HepG2 (cell line): ENCODE results near the gene MS4A10. TPM values are rescaled to one million over a fixed set of nuclear protein-coding genes. Genes with fewer than 3 reads are reported as not detected.

ENCODE experiments used
- ATAC-seq: fragments of 200-7000 bp; cut with Tn5 transposase; 3 replicates; pipeline ENCODE4 v1.9.1; 2020; ENCODE audit warnings: mild to moderate bottlenecking, moderate library complexity
- BruUV-seq: library from RNA; stranded (reverse); fragments of 400-500 nt; replicated peaks from 2 replicates; lab custom pipeline; 2021; lab: Mats Ljungman, UMichigan
- CTCF ChIA-PET: fragments of 300-600 bp; formaldehyde crosslinking; extraction: SDS; loops from one replicate; lab custom pipeline; 2021; ENCODE audit warnings: low total read pairs, inconsistent platforms, low intra/inter-chr PET ratio; lab: Yijun Ruan, JAX
- POLR2A ChIA-PET: fragments of 350-600 bp; sonication (Branson Sonifier 250); formaldehyde crosslinking; loops from one replicate; lab custom pipeline; 2020; ENCODE audit warnings: antibody characterized with exemption, inconsistent platforms; lab: Yijun Ruan, JAX
- DNase-seq: peaks from one replicate; pipeline ENCODE4 v3.0.0-alpha.2; 2015; ENCODE audit warnings: low spot score
- FAIRE-seq: peaks from 3 replicates; lab custom pipeline; 2011; peaks lifted over from hg19 to GRCh38; lab: Jason Lieb, UNC
- H2AFZ ChIP-seq: one replicate; pipeline ENCODE4 v1.6.1; 2011; ENCODE audit warnings: low read length, inconsistent platforms
- H3K27ac ChIP-seq: fragments of 300-600 bp; 3 replicates; pipeline ENCODE4 v1.8.0; 2011; ENCODE audit warnings: mixed run types, mild to moderate bottlenecking, mixed read lengths, low read length, inconsistent platforms; ENCODE audit not compliant: insufficient read depth; ENCODE audit errors: extremely low read length
- H3K27me3 ChIP-seq, 2 experiments: fragments of 200-600 bp in 1 of 2; 2 replicates in 1 of 2; 3 replicates in 1 of 2; pipeline versions ENCODE4 v1.6.0 to v1.8.0; 2011; ENCODE audit warnings: low read length in 2 of 2, mild to moderate bottlenecking in 2 of 2, moderate library complexity in 2 of 2, inconsistent platforms in 1 of 2; ENCODE audit not compliant: insufficient read depth in 2 of 2, control insufficient read depth in 1 of 2
- H3K36me3 ChIP-seq, 2 experiments: fragments of 200-600 bp in 1 of 2; replicated peaks in 1 of 2; 2 replicates in 1 of 2; 3 replicates in 1 of 2; pipeline versions ENCODE4 v1.5.1 to v1.8.0; 2011; ENCODE audit warnings: low read length in 2 of 2, inconsistent platforms in 1 of 2; ENCODE audit not compliant: insufficient read depth in 2 of 2, control insufficient read depth in 1 of 2
- H3K4me1 ChIP-seq: 2 replicates; pipeline ENCODE4 v1.5.1; 2012; ENCODE audit warnings: low read length, inconsistent platforms; ENCODE audit not compliant: insufficient read depth
- H3K4me2 ChIP-seq: 2 replicates; pipeline ENCODE4 v1.6.0; 2011; ENCODE audit warnings: low read depth, low read length, inconsistent platforms
- H3K4me3 ChIP-seq, 3 experiments: fragments of 200-600 bp in 1 of 3; sonication (generic), shearing (Covaris generic) in 1 of 3; replicated peaks in 1 of 3; 2 replicates each; pipeline ENCODE4 v1.5.1; 2011 to 2016; ENCODE audit warnings: low read length in 3 of 3, inconsistent platforms in 2 of 3, low read depth in 2 of 3, mild to moderate bottlenecking in 2 of 3, control low read depth in 1 of 3, mixed read lengths in 1 of 3; ENCODE audit not compliant: insufficient read depth in 1 of 3
- H3K79me2 ChIP-seq: one replicate; pipeline ENCODE4 v1.6.1; 2011; ENCODE audit warnings: low read length, inconsistent platforms; ENCODE audit not compliant: insufficient read depth
- H3K9ac ChIP-seq: 2 replicates; pipeline ENCODE4 v1.6.0; 2011; ENCODE audit warnings: mild to moderate bottlenecking, low read depth, low read length, inconsistent platforms; ENCODE audit not compliant: insufficient read depth
- H3K9me3 ChIP-seq: 2 replicates; pipeline ENCODE4 v1.5.1; 2012; ENCODE audit warnings: mild to moderate bottlenecking, low read length
- H4K20me1 ChIP-seq: 2 replicates; pipeline ENCODE4 v1.6.0; 2011; ENCODE audit warnings: inconsistent platforms, mild to moderate bottlenecking, low read length, moderate library complexity; ENCODE audit not compliant: insufficient read depth
- GTF2F1 ChIP-seq: fragments of 150-350 bp; IDR thresholded peaks from 2 replicates; pipeline ENCODE4 v1.6.1; 2014; ENCODE audit warnings: low read length
- IRX3 ChIP-seq: sonication (generic); formaldehyde crosslinking; IDR thresholded peaks from 2 replicates; pipeline ENCODE4 v1.8.1; 2023; ENCODE audit warnings: mild to moderate bottlenecking, low read depth, missing genetic modification reagents, borderline replicate concordance
- PCBP1 ChIP-seq: fragments of 200-400 bp; formaldehyde crosslinking; IDR thresholded peaks from 2 replicates; pipeline ENCODE4 v1.6.1; 2017; ENCODE audit warnings: mild to moderate bottlenecking, low read depth, low read length, borderline replicate concordance
- ZNF451 ChIP-seq: sonication (generic); formaldehyde crosslinking; IDR thresholded peaks from 2 replicates; pipeline ENCODE4 v1.5.0; 2020; ENCODE audit warnings: mild to moderate bottlenecking, missing genetic modification reagents
- ZNF460 ChIP-seq: sonication (generic); formaldehyde crosslinking; IDR thresholded peaks from 2 replicates; pipeline ENCODE4 v1.5.1; 2020; ENCODE audit warnings: missing genetic modification reagents, mild to moderate bottlenecking, borderline replicate concordance
- WGBS: methylation state at CpG from one replicate; pipeline ENCODE4 v1.1.6; 2017; ENCODE audit warnings: low lambda C conversion rate; 5-methylcytosine and 5-hydroxymethylcytosine counted together
- in situ Hi-C: cut with HindIII; loops from 2 replicates; pipeline ENCODE4 v1.10.0; 2017; ENCODE audit warnings: low pct_unique_long_range_greater_than_20kb; ENCODE audit not compliant: extremely low pct_ligation_motif_present
- intact Hi-C: fragments of 100-400 bp; cut with micrococcal nuclease; formaldehyde crosslinking; loops from one replicate; pipeline ENCODE4 v1.10.0; 2022; ENCODE audit not compliant: unreplicated experiment
- polyA plus RNA-seq, 8 experiments: library from polyadenylated mRNA; depleted of rRNA in 3 of 8; stranded (reverse) in 7 of 8; unstranded in 1 of 8; fragments of >200 nt; fragmentation: Illumina TruSeq in 4 of 8; extraction: Trizol in 4 of 8; gene quantifications; 2 replicates each; pipeline versions ENCODE4 v1.2.1 to v1.2.3, GENCODE V29; 2011 to 2016; ENCODE audit warnings: low read depth in 4 of 8, missing spikeins in 1 of 8, mixed read lengths in 1 of 8; ENCODE audit not compliant: insufficient read depth in 1 of 8
- total RNA-seq, 5 experiments: library from RNA; depleted of rRNA; stranded (reverse); fragments of >200 nt; fragmentation: Illumina TruSeq; extraction: Trizol; gene quantifications; 2 replicates each; pipeline ENCODE4 v1.2.3, GENCODE V29; 2016; ENCODE audit warnings: low read depth in 1 of 5
- TF ChIP-seq, protein P1 (sequence below), 2 experiments: fragments of 450-650 bp in 1 of 2; sonication (generic) in 1 of 2; formaldehyde crosslinking in 1 of 2; IDR thresholded peaks; 2 replicates each; pipeline versions ENCODE4 v1.6.1 to v1.8.0; 2016 to 2022; ENCODE audit warnings: antibody characterized with exemption in 1 of 2, mild to moderate bottlenecking in 1 of 2, missing genetic modification reagents in 1 of 2
- TF ChIP-seq, protein P2 (sequence below): sonication (generic); formaldehyde crosslinking; conservative IDR thresholded peaks from 2 replicates; pipeline ENCODE4 v1.8.0; 2022; ENCODE audit warnings: mild to moderate bottlenecking, moderate library complexity, missing genetic modification reagents

Gene MS4A10
- total and polyA plus RNA-seq, 2 of the 13 experiments (the other 11 are each of a cell fraction or from before 2014, with no cell fraction given): not detected

DNA sequence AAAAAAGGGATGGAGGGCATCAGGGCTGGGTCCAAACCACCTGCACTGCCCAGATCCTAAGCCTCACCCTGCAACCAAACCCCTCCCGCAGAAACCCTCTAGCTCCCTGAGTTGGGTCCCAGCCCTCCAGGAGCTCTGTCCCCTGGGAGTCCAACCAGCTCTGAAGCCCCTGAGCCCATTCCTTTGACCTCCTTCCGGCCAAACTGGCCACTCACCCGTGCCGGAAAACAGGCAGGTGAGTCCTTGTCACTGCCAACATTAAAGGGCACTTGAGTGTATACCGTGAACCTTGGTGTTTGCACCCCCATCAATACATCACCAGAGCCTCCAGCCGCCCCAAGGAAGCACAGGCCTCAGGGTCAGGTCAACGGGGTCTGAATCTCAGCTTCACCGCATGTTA is 16.9 kb upstream of the MS4A10 start:
- no peaks in the 10 kb centered on the region for H4K20me1 ChIP-seq
- ChIA-PET POLR2A (no interaction called here), CTCF (no interaction called here)
- H2AFZ ChIP-seq: no peak overlapping the region
- in situ Hi-C loops: no loop called here
- TF ChIP-seq PCBP1 (no peak), ZNF451 (CRISPR knock-in tag) (no peak), ZNF460 (no peak), IRX3 (CRISPR knock-in tag) (no peak), GTF2F1 (no peak)
- TF ChIP-seq, protein P1, sequence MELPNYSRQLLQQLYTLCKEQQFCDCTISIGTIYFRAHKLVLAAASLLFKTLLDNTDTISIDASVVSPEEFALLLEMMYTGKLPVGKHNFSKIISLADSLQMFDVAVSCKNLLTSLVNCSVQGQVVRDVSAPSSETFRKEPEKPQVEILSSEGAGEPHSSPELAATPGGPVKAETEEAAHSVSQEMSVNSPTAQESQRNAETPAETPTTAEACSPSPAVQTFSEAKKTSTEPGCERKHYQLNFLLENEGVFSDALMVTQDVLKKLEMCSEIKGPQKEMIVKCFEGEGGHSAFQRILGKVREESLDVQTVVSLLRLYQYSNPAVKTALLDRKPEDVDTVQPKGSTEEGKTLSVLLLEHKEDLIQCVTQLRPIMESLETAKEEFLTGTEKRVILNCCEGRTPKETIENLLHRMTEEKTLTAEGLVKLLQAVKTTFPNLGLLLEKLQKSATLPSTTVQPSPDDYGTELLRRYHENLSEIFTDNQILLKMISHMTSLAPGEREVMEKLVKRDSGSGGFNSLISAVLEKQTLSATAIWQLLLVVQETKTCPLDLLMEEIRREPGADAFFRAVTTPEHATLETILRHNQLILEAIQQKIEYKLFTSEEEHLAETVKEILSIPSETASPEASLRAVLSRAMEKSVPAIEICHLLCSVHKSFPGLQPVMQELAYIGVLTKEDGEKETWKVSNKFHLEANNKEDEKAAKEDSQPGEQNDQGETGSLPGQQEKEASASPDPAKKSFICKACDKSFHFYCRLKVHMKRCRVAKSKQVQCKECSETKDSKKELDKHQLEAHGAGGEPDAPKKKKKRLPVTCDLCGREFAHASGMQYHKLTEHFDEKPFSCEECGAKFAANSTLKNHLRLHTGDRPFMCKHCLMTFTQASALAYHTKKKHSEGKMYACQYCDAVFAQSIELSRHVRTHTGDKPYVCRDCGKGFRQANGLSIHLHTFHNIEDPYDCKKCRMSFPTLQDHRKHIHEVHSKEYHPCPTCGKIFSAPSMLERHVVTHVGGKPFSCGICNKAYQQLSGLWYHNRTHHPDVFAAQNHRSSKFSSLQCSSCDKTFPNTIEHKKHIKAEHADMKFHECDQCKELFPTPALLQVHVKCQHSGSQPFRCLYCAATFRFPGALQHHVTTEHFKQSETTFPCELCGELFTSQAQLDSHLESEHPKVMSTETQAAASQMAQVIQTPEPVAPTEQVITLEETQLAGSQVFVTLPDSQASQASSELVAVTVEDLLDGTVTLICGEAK (IDR thresholded peaks at IDR 0.05): no peak
- TF ChIP-seq, protein P1 (CRISPR knock-in tag; IDR thresholded peaks at IDR 0.05): no peak
- TF ChIP-seq, protein P2, sequence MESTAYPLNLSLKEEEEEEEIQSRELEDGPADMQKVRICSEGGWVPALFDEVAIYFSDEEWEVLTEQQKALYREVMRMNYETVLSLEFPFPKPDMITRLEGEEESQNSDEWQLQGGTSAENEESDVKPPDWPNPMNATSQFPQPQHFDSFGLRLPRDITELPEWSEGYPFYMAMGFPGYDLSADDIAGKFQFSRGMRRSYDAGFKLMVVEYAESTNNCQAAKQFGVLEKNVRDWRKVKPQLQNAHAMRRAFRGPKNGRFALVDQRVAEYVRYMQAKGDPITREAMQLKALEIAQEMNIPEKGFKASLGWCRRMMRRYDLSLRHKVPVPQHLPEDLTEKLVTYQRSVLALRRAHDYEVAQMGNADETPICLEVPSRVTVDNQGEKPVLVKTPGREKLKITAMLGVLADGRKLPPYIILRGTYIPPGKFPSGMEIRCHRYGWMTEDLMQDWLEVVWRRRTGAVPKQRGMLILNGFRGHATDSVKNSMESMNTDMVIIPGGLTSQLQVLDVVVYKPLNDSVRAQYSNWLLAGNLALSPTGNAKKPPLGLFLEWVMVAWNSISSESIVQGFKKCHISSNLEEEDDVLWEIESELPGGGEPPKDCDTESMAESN (CRISPR knock-in tag): no peak
- no peak overlapping the region for H3K9ac ChIP-seq
- no peaks in the 10 kb centered on the region for H3K79me2 ChIP-seq
- intact Hi-C loops: no loop called here
- H3K36me3 ChIP-seq: no peaks in the 10 kb centered on the region
- no peak overlapping the region for H3K4me3 ChIP-seq
- peaks cover 0 to 36% of the 10 kb centered on the region in 2 experiments; a peak in 2 of 5 replicates for H3K27me3 ChIP-seq
- H3K9me3 ChIP-seq: no peaks in the 10 kb centered on the region
- no peak for FAIRE-seq
- no peak overlapping the region for H3K27ac ChIP-seq
- no peak for DNase-seq
- no peak for ATAC-seq
- no peak overlapping the region for H3K4me2 ChIP-seq
- 51% methylated on average over 6 of the region's 8 CpGs for WGBS
- BruUV-seq: no TSS peak
- H3K4me1 ChIP-seq: no peaks in the 10 kb centered on the region
